ENCODE data around the gene SLCO2A1. TPM values are rescaled to one million over a fixed set of nuclear protein-coding genes. Genes with fewer than 3 reads are reported as not detected.
"Not testable (repeated sequence)": the region's sequence is repeated elsewhere in the genome, so short reads cannot be mapped to it uniquely, and the experiment has no call there.

SLCO2A1 gene
- total and polyA plus RNA-seq, 2 of the 4 experiments (the other 2 are of a cell fraction), result under 0.01 to 1.5 TPM

DNA sequence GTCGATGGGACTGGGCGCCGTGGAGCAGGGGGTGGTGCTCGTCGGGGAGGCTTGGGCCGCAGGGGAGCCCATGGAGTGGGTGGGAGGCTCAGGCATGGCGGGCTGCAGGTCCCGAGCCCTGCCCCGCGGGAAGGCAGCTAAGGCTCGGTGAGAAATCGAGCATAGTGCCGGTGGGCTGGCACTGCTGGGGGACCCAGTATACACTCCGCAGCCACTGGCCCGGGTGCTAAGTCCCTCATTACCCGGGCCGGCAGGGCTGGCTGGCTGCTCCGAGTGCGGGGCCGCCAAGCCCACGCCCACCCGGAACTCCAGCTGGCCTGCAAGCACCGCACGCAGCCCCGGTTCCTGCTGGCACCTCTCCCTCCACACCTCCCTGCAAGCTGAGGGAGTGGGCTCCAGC is 40.6 kb upstream of the SLCO2A1 start:
- CTCF ChIA-PET; H3K36me3 ChIP-seq (ENCODE audit: control insufficient read depth, insufficient read depth, low read length); H2BK15ac ChIP-seq (ENCODE audit: low read depth, low read length); H2BK5ac ChIP-seq (ENCODE audit: low read depth, low read length, poor library complexity, severe bottlenecking); H3K27me3 ChIP-seq (ENCODE audit: control insufficient read depth, insufficient read depth, low read length); H4K91ac ChIP-seq (ENCODE audit: insufficient read depth, low read depth, low read length); H3K4ac ChIP-seq (ENCODE audit: low read depth, low read length); H4K8ac ChIP-seq (ENCODE audit: low read depth in 2 of 2, low read length in 2 of 2); H3K14ac ChIP-seq (replicated peaks; ENCODE audit: low read depth, low read length); H3K9me1 ChIP-seq (ENCODE audit: insufficient read depth, low read length); H2AFZ ChIP-seq (replicated peaks; ENCODE audit: low read length, poor library complexity); H3K4me3 ChIP-seq (ENCODE audit: insufficient read depth, low read depth, low read length); H2AK5ac ChIP-seq (ENCODE audit: low read depth, low read length); H4K20me1 ChIP-seq (ENCODE audit: insufficient read depth, low read length); H4K5ac ChIP-seq (ENCODE audit: low read depth, low read length); intact Hi-C loops (cut with micrococcal nuclease); dilution Hi-C loops (cut with HindIII; ENCODE audit: low sequenced_read_pairs, unreplicated experiment); DNase-seq; H3K56ac ChIP-seq (ENCODE audit: extremely low read depth, insufficient read depth, low read length); H3K9me3 ChIP-seq (ENCODE audit: control insufficient read depth, insufficient read depth, low read length); H2AK9ac ChIP-seq (replicated peaks; ENCODE audit: low read depth, low read length, poor library complexity); POLR2A ChIA-PET (ENCODE audit: unreplicated experiment); H3K4me2 ChIP-seq (ENCODE audit: low read depth, low read length); H3K4me1 ChIP-seq (ENCODE audit: control insufficient read depth, insufficient read depth, low read length); H3K27ac ChIP-seq (ENCODE audit: insufficient read depth, low read length); ATAC-seq (ENCODE audit: low read depth); H3K18ac ChIP-seq (ENCODE audit: low read depth, low read length); H3K79me1 ChIP-seq (ENCODE audit: low read depth in 1 of 2, low read length in 2 of 2); BruUV-seq (replicated peaks); H2BK120ac ChIP-seq (ENCODE audit: low read depth, low read length); H3K9ac ChIP-seq (ENCODE audit: low read depth, low read length); H2BK20ac ChIP-seq (ENCODE audit: low read depth, low read length); in situ Hi-C loops (cut with MboI; ENCODE audit: low sequenced_read_pairs); H3K23ac ChIP-seq (ENCODE audit: low read depth, low read length): not testable (repeated sequence)
- no CpG with 5 or more reads among the region's 25 CpGs for WGBS, 2 experiments (ENCODE audit: extremely low coverage in 2 of 2, insufficient read length in 1 of 2)
